Endothelial cell of umbilical vein (primary cell): Measurements from ENCODE around the gene PPP2R2D. TPM values are rescaled to one million over a fixed set of nuclear protein-coding genes. Genes with fewer than 3 reads are reported as not detected.

Source experiments
- BruUV-seq: library from RNA; stranded (reverse); fragments of 400-500 nt; replicated peaks from 2 replicates; lab custom pipeline; 2021; lab: Mats Ljungman, UMichigan
- CTCF ChIA-PET: fragments of 300-600, 350-600 bp; sonication (Branson Sonifier 250); formaldehyde crosslinking; loops from one replicate; lab custom pipeline; 2021; ENCODE audit warnings: antibody characterized with exemption, inconsistent platforms; lab: Charles Lee
- POLR2A ChIA-PET: fragments of 300-600, 350-600 bp; sonication (Branson Sonifier 250); formaldehyde crosslinking; loops from one replicate; lab custom pipeline; 2021; ENCODE audit warnings: antibody characterized with exemption, inconsistent platforms; lab: Charles Lee
- DNase-seq: peaks from one replicate; pipeline ENCODE4 v3.0.0-alpha.2; 2011; ENCODE audit warnings: low read depth, low spot score
- FAIRE-seq: peaks from 2 replicates; lab custom pipeline; 2011; peaks lifted over from hg19 to GRCh38; lab: Jason Lieb, UNC
- H2AFZ ChIP-seq: 2 replicates; pipeline ENCODE4 v1.6.0; 2012; ENCODE audit warnings: low read depth, low read length, control low read depth, inconsistent platforms
- H3K27ac ChIP-seq: 2 replicates; pipeline ENCODE4 v1.5.1; 2011; ENCODE audit warnings: low read depth, mild to moderate bottlenecking, control low read depth, low read length, moderate library complexity; ENCODE audit not compliant: insufficient read depth
- H3K27me3 ChIP-seq, 2 experiments: 2 replicates each; pipeline versions ENCODE4 v1.6.0 to v1.6.1; 2011; ENCODE audit warnings: low read length in 2 of 2, mixed read lengths in 1 of 2; ENCODE audit not compliant: control insufficient read depth in 2 of 2, insufficient read depth in 2 of 2
- H3K36me3 ChIP-seq, 2 experiments: 2 replicates in 1 of 2; 3 replicates in 1 of 2; pipeline ENCODE4 v1.5.1; 2011; ENCODE audit warnings: low read length in 2 of 2, mild to moderate bottlenecking in 1 of 2, moderate library complexity in 1 of 2; ENCODE audit not compliant: control insufficient read depth in 2 of 2, insufficient read depth in 2 of 2; ENCODE audit errors: extremely low read depth in 1 of 2
- H3K4me1 ChIP-seq: 3 replicates; pipeline ENCODE4 v1.5.1; 2011; ENCODE audit warnings: mild to moderate bottlenecking, low read length; ENCODE audit not compliant: control insufficient read depth, insufficient read depth; ENCODE audit errors: extremely low read depth
- H3K4me2 ChIP-seq: 2 replicates; pipeline ENCODE4 v1.6.1; 2011; ENCODE audit warnings: low read length, control low read depth, mixed read lengths; ENCODE audit not compliant: insufficient read depth
- H3K4me3 ChIP-seq, 3 experiments: fragments of 200-600 bp in 1 of 3; sonication (generic), shearing (Covaris generic) in 1 of 3; replicated peaks in 1 of 3; 2 replicates each; pipeline ENCODE4 v1.5.1; 2011 to 2016; ENCODE audit warnings: control low read depth in 3 of 3, low read length in 3 of 3, mild to moderate bottlenecking in 2 of 3, inconsistent platforms in 1 of 3, low read depth in 1 of 3, moderate library complexity in 1 of 3; ENCODE audit not compliant: insufficient read depth in 1 of 3
- H3K79me2 ChIP-seq: 2 replicates; pipeline ENCODE4 v1.6.0; 2012; ENCODE audit warnings: low read length, inconsistent platforms; ENCODE audit not compliant: control insufficient read depth, insufficient read depth
- H3K9ac ChIP-seq: replicated peaks from 2 replicates; pipeline ENCODE3; 2011; ENCODE audit warnings: low read length, control low read depth; ENCODE audit not compliant: insufficient read depth; ENCODE audit errors: extremely low read depth
- H3K9me1 ChIP-seq: replicated peaks from 3 replicates; pipeline ENCODE4 v1.6.0; 2011; ENCODE audit warnings: mild to moderate bottlenecking, low read length; ENCODE audit not compliant: control insufficient read depth, insufficient read depth; ENCODE audit errors: extremely low read depth
- H3K9me3 ChIP-seq: replicated peaks from 2 replicates; pipeline ENCODE4 v1.5.1; 2012; ENCODE audit warnings: low read length, inconsistent platforms; ENCODE audit not compliant: control insufficient read depth, insufficient read depth
- H4K20me1 ChIP-seq: replicated peaks from 2 replicates; pipeline ENCODE3; 2011; ENCODE audit warnings: mild to moderate bottlenecking, low read length; ENCODE audit not compliant: control insufficient read depth, insufficient read depth; ENCODE audit errors: extremely low read depth
- EZH2 ChIP-seq: IDR thresholded peaks from 2 replicates; pipeline ENCODE4 v1.6.1; 2012; ENCODE audit warnings: borderline replicate concordance, low read depth, mild to moderate bottlenecking, moderate library complexity, low read length, inconsistent platforms; ENCODE audit not compliant: severe bottlenecking
- FOS ChIP-seq: IDR thresholded peaks from 2 replicates; pipeline ENCODE4 v1.6.1; 2011; ENCODE audit warnings: mild to moderate bottlenecking, low read length, moderate library complexity, borderline replicate concordance; ENCODE audit not compliant: insufficient read depth
- GATA2 ChIP-seq: IDR thresholded peaks from 2 replicates; pipeline ENCODE4 v1.7.0; 2011; ENCODE audit warnings: low read depth, mild to moderate bottlenecking, moderate library complexity, mixed read lengths, low read length; ENCODE audit not compliant: insufficient read length, insufficient read depth
- JUN ChIP-seq: IDR thresholded peaks from 2 replicates; pipeline ENCODE4 v1.6.1; 2011; ENCODE audit warnings: borderline replicate concordance, low read depth; ENCODE audit not compliant: insufficient read length, insufficient read depth
- MYC ChIP-seq: IDR thresholded peaks from one replicate; pipeline ENCODE4 v1.6.1; 2011; ENCODE audit warnings: mild to moderate bottlenecking, low read depth, low read length
- POLR2A ChIP-seq: IDR thresholded peaks from 2 replicates; pipeline ENCODE4 v1.6.1; 2012; ENCODE audit warnings: low read depth, mild to moderate bottlenecking, control low read depth, low read length
- POLR2AphosphoS5 ChIP-seq: IDR thresholded peaks from 2 replicates; pipeline ENCODE4 v1.6.1; 2012; ENCODE audit warnings: low read depth, mild to moderate bottlenecking, control low read depth, low read length, moderate library complexity; ENCODE audit not compliant: insufficient read depth
- dilution Hi-C: fragments of 300-500 bp; cut with MboI; formaldehyde crosslinking; loops from one replicate; pipeline ENCODE4 v1.15.0; 2019; ENCODE audit warnings: low sequenced_read_pairs; ENCODE audit not compliant: extremely low pct_ligation_motif_present
- intact Hi-C: fragments of 100-400 bp; cut with micrococcal nuclease; formaldehyde crosslinking; loops from one replicate; pipeline ENCODE4 v1.10.0; 2022
- polyA plus RNA-seq, 4 experiments: library from polyadenylated mRNA; depleted of rRNA in 3 of 4; stranded (reverse) in 3 of 4; unstranded in 1 of 4; fragments of >200 nt; gene quantifications; 2 replicates each; pipeline versions ENCODE4 v1.2.1 to v1.2.3, GENCODE V29; 2011 to 2012; ENCODE audit warnings: missing spikeins in 1 of 4
- total RNA-seq: library from RNA; stranded (reverse); gene quantifications from 2 replicates; pipeline ENCODE4 v1.2.3, GENCODE V29; 2021
- TF ChIP-seq, protein P1 (sequence below): IDR thresholded peaks from 2 replicates; pipeline ENCODE4 v1.6.1; 2011; ENCODE audit not compliant: insufficient read depth, insufficient read length
- TF ChIP-seq, protein P2 (sequence below), 2 donors: IDR thresholded peaks; 1 replicate in 1 of 2; 2 replicates in 1 of 2; pipeline ENCODE4 v1.5.1; 2011; ENCODE audit warnings: low read length in 2 of 2, mild to moderate bottlenecking in 2 of 2, moderate library complexity in 2 of 2, control low read depth in 1 of 2, inconsistent platforms in 1 of 2, low read depth in 1 of 2; ENCODE audit not compliant: insufficient read depth in 1 of 2; ENCODE audit errors: extremely low read depth in 1 of 2

PPP2R2D gene
- total and polyA plus RNA-seq, 2 donors (not counting 3 experiments of a cell fraction or from before 2014, with no cell fraction given): 29.9 to 36.3 TPM

DNA sequence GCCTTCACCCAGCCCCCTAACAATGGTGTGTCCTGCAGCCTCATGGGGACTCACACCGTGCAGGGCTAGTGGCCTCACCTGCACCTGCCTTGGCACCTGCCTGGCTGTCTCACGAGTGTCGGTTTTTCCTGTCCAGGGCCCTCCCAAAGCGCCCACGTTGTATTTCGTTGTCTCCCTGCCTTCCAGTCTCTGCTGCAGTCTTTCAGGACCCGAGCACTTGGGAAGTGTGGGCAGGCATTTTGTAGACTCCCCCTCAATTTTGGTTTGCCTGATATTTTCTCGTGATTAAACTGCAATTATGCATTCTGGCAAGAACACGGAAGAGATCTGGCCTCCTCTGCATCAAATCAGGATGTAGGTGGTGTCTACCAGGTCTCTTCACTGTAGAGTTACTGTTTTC, 63.0 kb downstream of the PPP2R2D start:
- H3K9me1 ChIP-seq: no peaks in the 10 kb centered on the region
- no peak overlapping the region for H2AFZ ChIP-seq
- CTCF ChIA-PET: no interaction called here
- BruUV-seq: no TSS peak
- no peak overlapping the region for H3K4me2 ChIP-seq
- peaks cover 3 to 18% of the 10 kb centered on the region in 2 experiments for H3K36me3 ChIP-seq
- H3K27me3 ChIP-seq: no peaks in the 10 kb centered on the region
- no peaks in the 10 kb centered on the region for H3K79me2 ChIP-seq
- H3K9ac ChIP-seq: no peak overlapping the region
- dilution Hi-C loops (no loop called here), intact Hi-C loops (no loop called here)
- no peak overlapping the region for H3K4me3 ChIP-seq
- no peak for DNase-seq
- no peak for TF ChIP-seq FOS
- no peak for TF ChIP-seq EZH2
- TF ChIP-seq JUN: no peak
- TF ChIP-seq, protein P1, sequence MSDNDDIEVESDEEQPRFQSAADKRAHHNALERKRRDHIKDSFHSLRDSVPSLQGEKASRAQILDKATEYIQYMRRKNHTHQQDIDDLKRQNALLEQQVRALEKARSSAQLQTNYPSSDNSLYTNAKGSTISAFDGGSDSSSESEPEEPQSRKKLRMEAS: no peak
- TF ChIP-seq GATA2: no peak
- no peak for TF ChIP-seq POLR2A
- no peak for TF ChIP-seq MYC
- no peak for TF ChIP-seq POLR2AphosphoS5
- TF ChIP-seq, protein P2, sequence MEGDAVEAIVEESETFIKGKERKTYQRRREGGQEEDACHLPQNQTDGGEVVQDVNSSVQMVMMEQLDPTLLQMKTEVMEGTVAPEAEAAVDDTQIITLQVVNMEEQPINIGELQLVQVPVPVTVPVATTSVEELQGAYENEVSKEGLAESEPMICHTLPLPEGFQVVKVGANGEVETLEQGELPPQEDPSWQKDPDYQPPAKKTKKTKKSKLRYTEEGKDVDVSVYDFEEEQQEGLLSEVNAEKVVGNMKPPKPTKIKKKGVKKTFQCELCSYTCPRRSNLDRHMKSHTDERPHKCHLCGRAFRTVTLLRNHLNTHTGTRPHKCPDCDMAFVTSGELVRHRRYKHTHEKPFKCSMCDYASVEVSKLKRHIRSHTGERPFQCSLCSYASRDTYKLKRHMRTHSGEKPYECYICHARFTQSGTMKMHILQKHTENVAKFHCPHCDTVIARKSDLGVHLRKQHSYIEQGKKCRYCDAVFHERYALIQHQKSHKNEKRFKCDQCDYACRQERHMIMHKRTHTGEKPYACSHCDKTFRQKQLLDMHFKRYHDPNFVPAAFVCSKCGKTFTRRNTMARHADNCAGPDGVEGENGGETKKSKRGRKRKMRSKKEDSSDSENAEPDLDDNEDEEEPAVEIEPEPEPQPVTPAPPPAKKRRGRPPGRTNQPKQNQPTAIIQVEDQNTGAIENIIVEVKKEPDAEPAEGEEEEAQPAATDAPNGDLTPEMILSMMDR (IDR thresholded peaks at IDR 0.05; ENCODE audit: extremely low read depth in 1 of 2, insufficient read depth in 1 of 2, low read depth in 1 of 2, low read length in 2 of 2): no peak
- H3K27ac ChIP-seq: no peak overlapping the region
- H3K4me1 ChIP-seq: no peaks in the 10 kb centered on the region
- no peak for FAIRE-seq
- POLR2A ChIA-PET: no interaction called here
- H3K9me3 ChIP-seq: no peaks in the 10 kb centered on the region
- no peaks in the 10 kb centered on the region for H4K20me1 ChIP-seq
